GM10248 (cell line): ENCODE measurements around the gene GRID1.

Experiments
- CTCF ChIA-PET: fragments of 300-600 bp; sonication (Branson Sonifier 250); formaldehyde crosslinking; extraction: SDS; loops from one replicate; lab custom pipeline; 2021; ENCODE audit warnings: antibody characterized with exemption; lab: Yijun Ruan, JAX
- POLR2A ChIA-PET: fragments of 350-650 bp; sonication (Branson Sonifier 250); formaldehyde crosslinking; extraction: SDS; loops from one replicate; lab custom pipeline; 2020; ENCODE audit warnings: antibody characterized with exemption; lab: Yijun Ruan, JAX
- DNase-seq: peaks from one replicate; pipeline ENCODE4 v3.0.0; 2012; ENCODE audit errors: extremely low spot score
- TF ChIP-seq, protein P1 (sequence below): IDR thresholded peaks from 2 replicates; pipeline ENCODE4 v1.5.1; 2012; ENCODE audit warnings: mild to moderate bottlenecking, low read depth; ENCODE audit errors: extremely low read depth, missing control alignments, control extremely low read depth

GRID1 gene

GRCh38 chr10:85873063-85873462 lies 493.5 kb downstream of the GRID1 start:
- TF ChIP-seq, protein P1, sequence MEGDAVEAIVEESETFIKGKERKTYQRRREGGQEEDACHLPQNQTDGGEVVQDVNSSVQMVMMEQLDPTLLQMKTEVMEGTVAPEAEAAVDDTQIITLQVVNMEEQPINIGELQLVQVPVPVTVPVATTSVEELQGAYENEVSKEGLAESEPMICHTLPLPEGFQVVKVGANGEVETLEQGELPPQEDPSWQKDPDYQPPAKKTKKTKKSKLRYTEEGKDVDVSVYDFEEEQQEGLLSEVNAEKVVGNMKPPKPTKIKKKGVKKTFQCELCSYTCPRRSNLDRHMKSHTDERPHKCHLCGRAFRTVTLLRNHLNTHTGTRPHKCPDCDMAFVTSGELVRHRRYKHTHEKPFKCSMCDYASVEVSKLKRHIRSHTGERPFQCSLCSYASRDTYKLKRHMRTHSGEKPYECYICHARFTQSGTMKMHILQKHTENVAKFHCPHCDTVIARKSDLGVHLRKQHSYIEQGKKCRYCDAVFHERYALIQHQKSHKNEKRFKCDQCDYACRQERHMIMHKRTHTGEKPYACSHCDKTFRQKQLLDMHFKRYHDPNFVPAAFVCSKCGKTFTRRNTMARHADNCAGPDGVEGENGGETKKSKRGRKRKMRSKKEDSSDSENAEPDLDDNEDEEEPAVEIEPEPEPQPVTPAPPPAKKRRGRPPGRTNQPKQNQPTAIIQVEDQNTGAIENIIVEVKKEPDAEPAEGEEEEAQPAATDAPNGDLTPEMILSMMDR, result no peak
- no peak for DNase-seq
- ChIA-PET POLR2A (no interaction called here), CTCF (no interaction called here)

- peak; percentile 3 for DNase-seq
- POLR2A ChIA-PET, result interaction anchor here (0.6 kb wide), 1 partner anchor 14 kb away, joined by 3 read pairs; no protein-coding TSS in a partner anchor
- CTCF ChIA-PET, result no interaction called here
- TF ChIP-seq, protein P1, result no peak
Measured at GRCh38 chr10:85868627-85869499, 497.7 kb downstream of the GRID1 start.

DNA sequence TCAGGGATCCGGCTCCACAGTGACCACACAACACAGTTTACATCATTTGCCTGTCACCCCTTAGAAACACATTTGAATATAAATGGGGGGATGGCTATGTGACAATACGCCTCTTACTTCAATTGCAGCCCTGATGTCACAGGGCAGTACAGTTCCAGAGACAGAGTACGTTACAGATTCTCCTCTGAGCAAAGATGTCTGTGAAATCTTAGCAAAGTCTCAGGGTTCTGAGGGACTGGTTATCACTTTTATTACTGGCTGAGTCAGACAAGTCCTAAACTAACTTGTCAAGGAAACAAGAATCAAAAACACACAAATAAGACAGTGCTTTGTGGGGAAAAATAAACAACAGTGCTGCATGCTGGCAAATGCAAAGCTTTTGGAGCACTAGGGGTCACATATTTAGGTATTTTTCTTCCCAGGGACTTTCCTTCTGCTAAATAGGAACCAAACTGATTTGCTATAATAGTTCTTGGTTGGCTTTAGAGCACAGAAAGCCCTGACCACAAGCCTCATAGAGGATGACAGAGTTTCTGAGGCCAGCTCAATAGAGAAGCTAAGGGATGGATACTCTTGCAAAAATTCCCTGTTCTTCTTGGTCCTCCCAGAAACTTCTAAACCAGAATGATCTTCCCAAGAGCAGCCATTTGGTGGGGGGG lies 501.6 kb downstream of the GRID1 start:
- TF ChIP-seq, protein P1, result no peak
- DNase-seq, result peak; percentile 1
- ChIA-PET CTCF (interaction anchor here (1.2 kb wide), 1 partner anchor 18 kb away, joined by 4 read pairs; no protein-coding TSS in a partner anchor), POLR2A (interaction anchor here (0.6 kb wide), 1 partner anchor 877 kb away, joined by 4 read pairs; no protein-coding TSS in a partner anchor)

DNA sequence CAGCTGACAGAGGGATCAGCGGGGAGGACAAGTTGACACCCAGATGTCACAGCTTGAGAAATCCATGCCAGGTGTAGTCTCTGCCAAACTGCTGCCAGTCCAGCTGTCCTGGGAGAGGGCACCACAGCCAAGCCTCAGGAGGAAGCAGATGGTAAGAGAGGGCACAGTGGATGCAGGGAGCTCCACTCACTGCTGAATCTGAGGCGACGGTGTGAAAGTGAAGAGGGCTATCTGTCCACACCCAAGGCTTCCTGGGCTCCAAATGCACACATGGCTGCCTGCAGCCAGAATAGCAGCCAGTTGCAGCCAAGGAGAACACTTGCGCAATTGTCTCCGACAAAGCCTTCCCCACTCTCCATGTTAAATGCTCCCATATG lies 502.4 kb downstream of the GRID1 start:
- DNase-seq, result peak; percentile 1
- TF ChIP-seq, protein P1, result no peak
- CTCF ChIA-PET, result interaction anchor here (0.9 to 1.2 kb wide), 3 partner anchors 13 to 36 kb away, joined by 3 to 4 read pairs (median 4); no protein-coding TSS in a partner anchor
- POLR2A ChIA-PET, result no interaction called here

DNA sequence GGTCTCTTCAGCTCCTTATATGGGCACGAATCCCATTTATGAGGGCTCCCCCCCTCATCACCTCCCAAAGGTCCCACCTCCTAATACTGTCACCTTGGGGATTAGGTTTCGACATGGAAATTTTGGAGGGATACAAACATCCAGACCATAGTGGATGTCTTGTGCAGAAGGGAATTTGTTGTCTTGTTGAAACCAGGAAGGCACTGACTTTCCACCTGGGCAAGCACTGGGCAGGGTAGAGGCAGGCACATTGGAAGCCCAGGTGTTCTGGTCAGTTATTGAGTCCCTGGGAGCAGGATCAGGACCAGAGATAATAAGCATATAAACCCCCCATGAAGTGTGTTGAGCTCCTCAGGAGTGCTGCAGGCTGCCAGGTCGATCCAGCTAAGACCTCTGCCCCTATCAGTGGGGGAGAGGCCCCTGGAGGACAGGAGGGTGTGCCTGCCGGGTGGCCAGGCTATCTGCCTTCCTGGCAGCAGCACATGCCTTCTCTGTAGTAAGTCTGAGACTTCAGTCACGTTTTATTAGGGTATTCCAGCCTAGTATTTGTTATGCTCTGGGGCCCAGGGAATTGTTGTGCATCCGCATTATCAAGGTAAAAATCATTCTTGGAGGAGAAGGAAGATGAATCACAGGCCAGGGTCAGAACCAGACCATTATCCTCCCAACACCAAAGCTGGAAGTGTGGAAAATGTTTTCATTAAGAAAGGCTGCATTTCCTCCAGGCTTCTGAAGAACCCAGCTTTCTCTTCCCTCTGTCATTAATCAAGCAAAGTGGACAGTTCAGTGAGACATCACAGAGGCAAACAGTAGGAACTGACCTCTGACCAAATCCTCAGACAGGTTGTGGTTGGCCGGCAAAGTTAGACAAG lies 503.1 kb downstream of the GRID1 start:
- POLR2A ChIA-PET, result no interaction called here

More for the DNA sequence above, 503.1 kb downstream of the GRID1 start:
- DNase-seq, result no peak
- CTCF ChIA-PET, result interaction anchor here (0.9 to 1.2 kb wide), 3 partner anchors 12 to 37 kb away, joined by 3 to 4 read pairs (median 4); no protein-coding TSS in a partner anchor
- TF ChIP-seq, protein P1, result no peak
